ENCODE data around the gene FAM117A. TPM values are rescaled to one million over a fixed set of nuclear protein-coding genes. Genes with fewer than 3 reads are reported as not detected.

The FAM117A gene
- total and polyA plus RNA-seq, 2 donors (not counting 3 experiments of a cell fraction or from before 2014, with no cell fraction given), result 12.2 to 24.1 TPM

DNA sequence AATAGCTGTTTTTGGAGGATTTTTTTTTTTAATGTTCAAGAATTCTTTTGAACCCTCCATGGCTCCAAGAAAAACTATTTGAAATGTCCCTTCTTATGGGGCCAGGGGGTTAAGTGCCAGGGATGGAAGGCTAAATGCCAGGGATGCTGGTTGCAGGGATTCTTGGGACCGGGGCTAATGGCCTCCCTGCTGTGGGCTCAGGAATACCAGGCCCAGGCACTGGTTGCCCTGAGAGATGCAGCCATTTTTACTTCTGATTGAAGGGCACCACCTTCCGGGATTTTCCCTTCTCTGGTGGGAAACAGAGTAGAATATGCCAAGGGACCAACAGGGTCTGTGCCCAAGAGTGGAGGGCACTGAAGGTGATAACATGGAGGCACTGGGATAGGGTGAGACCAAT lies 13.6 kb upstream of the FAM117A start:
- Histone ChIP-seq H3K4me2 (ENCODE audit: insufficient read depth, low read length) (no peak overlapping the region), H3K36me3 (ENCODE audit: control insufficient read depth in 2 of 2, extremely low read depth in 1 of 2, insufficient read depth in 2 of 2, low read length in 2 of 2) (no peaks in the 10 kb centered on the region), H3K4me3 (replicated peaks in 1 of 3; ENCODE audit: insufficient read depth in 1 of 3, low read depth in 1 of 3, low read length in 3 of 3) (no peak overlapping the region), H2AFZ (ENCODE audit: low read depth, low read length) (no peak overlapping the region), H3K4me1 (ENCODE audit: control insufficient read depth, extremely low read depth, insufficient read depth, low read length) (peaks cover 26% of the 10 kb centered on the region), H3K79me2 (ENCODE audit: control insufficient read depth, insufficient read depth, low read length) (no peaks in the 10 kb centered on the region), H3K9me1 (replicated peaks; ENCODE audit: control insufficient read depth, extremely low read depth, insufficient read depth, low read length) (no peaks in the 10 kb centered on the region), H3K9me3 (replicated peaks; ENCODE audit: control insufficient read depth, insufficient read depth, low read length) (no peaks in the 10 kb centered on the region), H4K20me1 (replicated peaks; ENCODE audit: control insufficient read depth, extremely low read depth, insufficient read depth, low read length) (no peaks in the 10 kb centered on the region), H3K27ac (ENCODE audit: insufficient read depth, low read depth, low read length) (no peak overlapping the region), H3K27me3 (ENCODE audit: control insufficient read depth in 2 of 2, insufficient read depth in 2 of 2, low read length in 2 of 2) (no peaks in the 10 kb centered on the region), H3K9ac (replicated peaks; ENCODE audit: extremely low read depth, insufficient read depth, low read length) (no peak overlapping the region)
- ChIA-PET CTCF (interaction anchor here (1.2 to 4.1 kb wide), 4 partner anchors 14 to 80 kb away, joined by 3 to 27 read pairs (median 12); partner anchors contain the start of genes FAM117A and SLC35B1), POLR2A (no interaction called here)
- no TSS peak for BruUV-seq (replicated peaks)
- no peak for DNase-seq (ENCODE audit: low read depth, low spot score)
- TF ChIP-seq MYC (IDR thresholded peaks at IDR 0.05; ENCODE audit: low read depth, low read length) (no peak), POLR2AphosphoS5 (IDR thresholded peaks at IDR 0.05; ENCODE audit: insufficient read depth, low read depth, low read length) (no peak), EZH2 (IDR thresholded peaks at IDR 0.05; ENCODE audit: borderline replicate concordance, low read depth, low read length, severe bottlenecking) (no peak), JUN (IDR thresholded peaks at IDR 0.05; ENCODE audit: borderline replicate concordance, insufficient read depth, insufficient read length, low read depth) (no peak), FOS (IDR thresholded peaks at IDR 0.05; ENCODE audit: borderline replicate concordance, insufficient read depth, low read length) (no peak), GATA2 (IDR thresholded peaks at IDR 0.05; ENCODE audit: insufficient read depth, insufficient read length, low read depth, low read length) (no peak), POLR2A (IDR thresholded peaks at IDR 0.05; ENCODE audit: low read depth, low read length) (no peak)
- TF ChIP-seq, protein P1, sequence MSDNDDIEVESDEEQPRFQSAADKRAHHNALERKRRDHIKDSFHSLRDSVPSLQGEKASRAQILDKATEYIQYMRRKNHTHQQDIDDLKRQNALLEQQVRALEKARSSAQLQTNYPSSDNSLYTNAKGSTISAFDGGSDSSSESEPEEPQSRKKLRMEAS (IDR thresholded peaks at IDR 0.05; ENCODE audit: insufficient read depth, insufficient read length), result no peak
- TF ChIP-seq, protein P2, sequence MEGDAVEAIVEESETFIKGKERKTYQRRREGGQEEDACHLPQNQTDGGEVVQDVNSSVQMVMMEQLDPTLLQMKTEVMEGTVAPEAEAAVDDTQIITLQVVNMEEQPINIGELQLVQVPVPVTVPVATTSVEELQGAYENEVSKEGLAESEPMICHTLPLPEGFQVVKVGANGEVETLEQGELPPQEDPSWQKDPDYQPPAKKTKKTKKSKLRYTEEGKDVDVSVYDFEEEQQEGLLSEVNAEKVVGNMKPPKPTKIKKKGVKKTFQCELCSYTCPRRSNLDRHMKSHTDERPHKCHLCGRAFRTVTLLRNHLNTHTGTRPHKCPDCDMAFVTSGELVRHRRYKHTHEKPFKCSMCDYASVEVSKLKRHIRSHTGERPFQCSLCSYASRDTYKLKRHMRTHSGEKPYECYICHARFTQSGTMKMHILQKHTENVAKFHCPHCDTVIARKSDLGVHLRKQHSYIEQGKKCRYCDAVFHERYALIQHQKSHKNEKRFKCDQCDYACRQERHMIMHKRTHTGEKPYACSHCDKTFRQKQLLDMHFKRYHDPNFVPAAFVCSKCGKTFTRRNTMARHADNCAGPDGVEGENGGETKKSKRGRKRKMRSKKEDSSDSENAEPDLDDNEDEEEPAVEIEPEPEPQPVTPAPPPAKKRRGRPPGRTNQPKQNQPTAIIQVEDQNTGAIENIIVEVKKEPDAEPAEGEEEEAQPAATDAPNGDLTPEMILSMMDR (IDR thresholded peaks at IDR 0.05; ENCODE audit: extremely low read depth in 1 of 2, insufficient read depth in 1 of 2, low read depth in 1 of 2, low read length in 2 of 2), result no peak
- FAIRE-seq, result no peak
- intact Hi-C loops (cut with micrococcal nuclease), result no loop called here
- dilution Hi-C loops (cut with MboI; ENCODE audit: extremely low pct_ligation_motif_present, low sequenced_read_pairs), result no loop called here

Data from endothelial cell of umbilical vein (primary cell).